NCI-H2227 treated with DMSO at 0.1 percent for 48 hours (cell line): ENCODE data around the gene ZNF608.

Experiments
- DNase-seq: peaks from one replicate; lab custom pipeline; 2025; lab: John Stamatoyannopoulos, UW

ZNF608 gene, protein sequence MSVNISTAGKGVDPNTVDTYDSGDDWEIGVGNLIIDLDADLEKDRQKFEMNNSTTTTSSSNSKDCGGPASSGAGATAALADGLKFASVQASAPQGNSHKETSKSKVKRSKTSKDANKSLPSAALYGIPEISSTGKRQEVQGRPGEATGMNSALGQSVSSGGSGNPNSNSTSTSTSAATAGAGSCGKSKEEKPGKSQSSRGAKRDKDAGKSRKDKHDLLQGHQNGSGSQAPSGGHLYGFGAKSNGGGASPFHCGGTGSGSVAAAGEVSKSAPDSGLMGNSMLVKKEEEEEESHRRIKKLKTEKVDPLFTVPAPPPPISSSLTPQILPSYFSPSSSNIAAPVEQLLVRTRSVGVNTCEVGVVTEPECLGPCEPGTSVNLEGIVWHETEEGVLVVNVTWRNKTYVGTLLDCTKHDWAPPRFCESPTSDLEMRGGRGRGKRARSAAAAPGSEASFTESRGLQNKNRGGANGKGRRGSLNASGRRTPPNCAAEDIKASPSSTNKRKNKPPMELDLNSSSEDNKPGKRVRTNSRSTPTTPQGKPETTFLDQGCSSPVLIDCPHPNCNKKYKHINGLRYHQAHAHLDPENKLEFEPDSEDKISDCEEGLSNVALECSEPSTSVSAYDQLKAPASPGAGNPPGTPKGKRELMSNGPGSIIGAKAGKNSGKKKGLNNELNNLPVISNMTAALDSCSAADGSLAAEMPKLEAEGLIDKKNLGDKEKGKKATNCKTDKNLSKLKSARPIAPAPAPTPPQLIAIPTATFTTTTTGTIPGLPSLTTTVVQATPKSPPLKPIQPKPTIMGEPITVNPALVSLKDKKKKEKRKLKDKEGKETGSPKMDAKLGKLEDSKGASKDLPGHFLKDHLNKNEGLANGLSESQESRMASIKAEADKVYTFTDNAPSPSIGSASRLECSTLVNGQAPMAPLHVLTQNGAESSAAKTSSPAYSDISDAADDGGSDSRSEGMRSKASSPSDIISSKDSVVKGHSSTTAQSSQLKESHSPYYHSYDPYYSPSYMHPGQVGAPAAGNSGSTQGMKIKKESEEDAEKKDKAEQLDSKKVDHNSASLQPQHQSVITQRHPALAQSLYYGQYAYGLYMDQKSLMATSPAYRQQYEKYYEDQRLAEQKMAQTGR (N-terminal part only)

GRCh38 chr5:124745928-124746915 lies at the start of gene ZNF608:
Gene ZNF608 (minus strand): TSS chr5:124746639. CDS start chr5:124744989, 1,650 bp downstream.
- DNase-seq, result peak; percentile 57

DNA sequence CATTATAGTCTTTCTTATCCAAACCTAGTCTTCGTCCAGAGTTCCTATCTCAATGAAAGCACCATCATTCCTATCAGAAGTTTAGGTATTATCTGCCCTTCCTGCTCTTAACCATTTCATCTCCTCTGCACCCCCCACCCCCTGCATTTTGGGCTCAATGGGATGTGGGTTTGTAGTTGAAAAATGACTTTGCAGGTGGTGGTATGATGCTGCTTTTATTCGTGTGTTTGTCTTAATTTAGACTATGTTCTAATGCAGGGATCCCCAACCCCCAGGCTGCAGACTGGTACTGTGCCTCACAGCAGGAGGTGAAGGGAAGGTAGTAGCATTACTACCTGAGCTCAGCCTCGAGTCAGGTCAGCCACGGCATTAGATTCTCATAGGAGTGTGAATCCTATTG lies 49.4 kb upstream of the ZNF608 start:
- no peak for DNase-seq

DNA sequence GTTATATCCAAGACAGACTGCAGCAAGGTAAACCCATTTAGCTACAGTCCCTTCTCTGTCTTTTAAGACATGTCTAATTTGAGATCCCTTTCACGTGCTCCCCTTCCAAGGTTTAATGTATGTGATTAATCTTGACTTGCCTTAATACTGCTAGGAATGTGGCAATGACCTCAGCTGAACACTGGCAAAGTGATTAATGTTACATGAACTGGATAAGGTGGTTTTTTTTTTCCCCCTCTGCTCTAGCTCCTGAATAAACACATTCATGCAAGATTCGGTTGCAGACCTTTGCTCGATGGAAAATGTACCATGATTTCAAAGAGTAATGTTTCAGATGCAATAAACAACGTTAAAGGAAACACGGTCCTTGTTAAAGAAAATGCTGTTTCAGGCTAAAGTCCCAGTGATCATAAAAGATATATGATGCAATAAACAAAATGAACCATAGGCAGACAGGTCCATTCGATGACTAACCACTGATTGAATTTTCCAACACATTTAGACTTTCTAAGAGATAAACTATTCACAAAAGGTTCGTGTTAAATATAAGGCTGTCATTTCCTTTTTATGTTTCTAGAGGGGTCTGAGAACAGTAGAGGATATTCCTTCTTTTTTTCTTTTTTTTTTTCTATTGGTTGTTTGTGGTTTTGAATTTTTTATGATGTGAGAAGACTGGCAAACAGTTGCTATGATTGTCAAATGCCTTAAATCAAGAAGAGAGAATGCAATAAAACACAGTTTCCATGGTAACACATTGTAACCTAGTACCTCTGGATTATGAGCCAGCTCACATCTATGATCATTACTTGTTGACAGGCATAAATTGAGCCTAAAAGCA lies 44.7 kb upstream of the ZNF608 start:
- peak; percentile 59 for DNase-seq

GRCh38 chr5:124790301-124790894 lies 44.0 kb upstream of the ZNF608 start:
- DNase-seq, result no peak

GRCh38 chr5:124789104-124789605 lies 42.7 kb upstream of the ZNF608 start:
- no peak for DNase-seq

DNA sequence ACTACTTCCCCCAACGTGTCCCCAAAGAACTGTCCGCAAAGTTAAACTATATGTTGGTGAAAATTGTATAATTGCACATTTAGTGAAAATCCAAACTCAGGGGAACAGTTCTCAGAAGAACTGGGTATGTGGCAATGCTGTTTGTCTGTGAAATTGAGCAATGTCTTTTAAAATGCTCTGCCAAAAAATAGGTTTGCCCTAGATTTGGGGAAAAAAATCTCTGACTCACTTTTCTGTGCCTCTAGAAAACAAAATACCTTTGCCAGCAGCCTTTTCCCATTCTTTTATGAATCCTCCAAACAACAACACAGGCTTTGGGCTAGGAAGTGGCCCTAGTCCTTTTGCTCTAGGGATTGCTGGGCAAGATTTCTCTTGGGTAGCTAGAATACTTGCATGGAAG lies 37.4 kb upstream of the ZNF608 start:
- DNase-seq, result no peak

DNA sequence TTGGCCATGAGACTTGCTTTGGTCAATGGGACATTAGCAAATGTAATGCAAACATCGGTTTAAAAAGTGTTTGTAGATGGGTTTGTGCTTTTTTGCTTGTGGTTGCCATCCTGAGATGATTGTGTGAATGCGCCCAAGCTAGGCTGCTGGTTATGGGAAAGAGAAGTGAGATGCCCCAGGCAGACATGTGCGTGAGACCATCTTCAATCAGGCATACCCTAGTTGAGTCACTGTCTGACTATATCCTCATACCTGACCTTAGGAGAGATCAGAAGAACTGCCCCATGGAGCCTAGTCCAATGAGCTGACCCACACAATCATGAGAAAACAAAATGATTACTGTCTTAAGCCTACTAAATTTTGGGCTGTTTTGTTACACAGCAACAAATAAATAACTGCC lies 36.8 kb upstream of the ZNF608 start:
- DNase-seq, result no peak

DNA sequence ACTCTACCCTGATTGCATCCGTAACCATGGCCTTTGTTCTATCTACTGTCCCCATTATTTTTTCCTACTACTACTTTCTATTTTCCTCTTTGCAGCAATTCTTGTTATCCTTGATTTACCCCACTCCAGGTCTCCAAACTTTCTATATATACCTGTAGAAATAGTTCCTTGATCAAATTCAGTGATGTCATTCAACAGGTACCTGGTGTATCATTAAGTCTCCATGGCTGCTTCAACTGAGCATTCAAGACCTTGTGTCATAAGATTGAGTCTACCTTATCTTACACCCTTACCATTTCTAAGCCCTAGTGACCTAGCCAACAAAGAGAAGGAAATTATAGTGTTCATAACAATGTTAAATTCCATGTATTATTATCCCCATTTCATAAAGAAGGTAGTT lies 35.8 kb upstream of the ZNF608 start:
- DNase-seq, result no peak

DNA sequence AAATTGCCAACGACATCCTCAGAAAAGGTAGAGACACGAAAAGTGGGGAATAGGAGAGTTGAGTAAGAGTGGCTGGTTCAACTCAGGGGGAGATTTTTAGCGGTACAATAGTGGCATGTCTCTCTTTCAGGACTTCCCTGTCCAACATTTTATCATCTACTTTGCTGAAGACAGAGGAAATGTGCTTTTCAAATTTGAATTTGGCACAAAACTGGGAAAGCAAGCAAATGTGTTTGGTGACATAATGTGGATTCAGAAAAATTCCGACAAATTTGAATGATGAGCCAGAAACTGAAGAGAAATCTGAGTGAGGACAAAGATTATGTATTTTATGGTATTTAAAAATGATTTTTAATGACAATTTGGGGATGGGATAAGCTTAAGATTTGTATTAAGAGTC lies 33.6 kb upstream of the ZNF608 start:
- DNase-seq, result no peak

DNA sequence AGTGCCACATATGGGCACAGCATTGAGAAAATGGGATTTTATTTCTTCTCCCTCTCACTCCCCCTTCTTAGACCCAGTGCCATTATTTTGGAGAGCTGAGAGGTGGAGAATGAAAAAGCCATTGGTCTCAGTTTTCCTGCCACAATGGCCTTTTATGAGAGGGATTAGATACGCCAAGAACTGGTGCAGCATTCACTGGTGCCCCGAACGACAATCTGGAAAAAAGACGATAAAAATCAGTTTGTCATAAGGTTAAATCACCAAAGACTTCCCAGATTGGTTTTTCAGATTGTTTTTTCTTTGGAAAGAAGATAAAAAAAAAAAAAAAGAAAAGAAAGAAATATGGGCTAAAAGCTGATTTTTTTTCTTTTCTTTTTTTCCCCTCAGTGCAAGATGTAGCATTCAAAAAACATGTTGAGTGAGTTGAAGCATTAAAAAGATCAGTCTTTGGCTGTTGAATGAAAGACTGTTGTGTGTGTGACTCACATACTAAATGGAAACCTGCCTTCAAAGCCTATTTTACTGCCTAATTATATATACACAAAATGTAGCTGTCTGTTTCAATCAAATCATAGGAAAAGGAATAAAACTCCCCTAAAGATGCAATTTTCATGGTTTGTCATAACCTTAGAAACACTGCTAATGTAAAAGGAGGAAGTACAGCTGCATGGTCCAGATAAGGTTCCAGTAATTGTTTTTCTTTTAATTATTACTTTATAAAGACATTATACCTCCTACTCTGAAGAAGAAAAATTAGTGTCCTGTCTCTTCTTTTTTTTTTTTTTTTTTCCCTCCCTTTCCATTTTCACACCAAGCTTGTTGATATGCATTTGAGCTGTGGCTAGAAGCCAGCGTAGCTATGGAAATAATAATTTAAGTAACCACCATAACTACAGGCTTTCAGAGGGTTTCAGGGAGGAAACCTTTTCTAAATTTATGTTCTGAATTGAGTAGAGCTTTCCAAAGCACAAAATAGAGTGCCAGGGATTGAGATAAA lies 27.2 kb upstream of the ZNF608 start:
- DNase-seq, result peak; percentile 64

DNA sequence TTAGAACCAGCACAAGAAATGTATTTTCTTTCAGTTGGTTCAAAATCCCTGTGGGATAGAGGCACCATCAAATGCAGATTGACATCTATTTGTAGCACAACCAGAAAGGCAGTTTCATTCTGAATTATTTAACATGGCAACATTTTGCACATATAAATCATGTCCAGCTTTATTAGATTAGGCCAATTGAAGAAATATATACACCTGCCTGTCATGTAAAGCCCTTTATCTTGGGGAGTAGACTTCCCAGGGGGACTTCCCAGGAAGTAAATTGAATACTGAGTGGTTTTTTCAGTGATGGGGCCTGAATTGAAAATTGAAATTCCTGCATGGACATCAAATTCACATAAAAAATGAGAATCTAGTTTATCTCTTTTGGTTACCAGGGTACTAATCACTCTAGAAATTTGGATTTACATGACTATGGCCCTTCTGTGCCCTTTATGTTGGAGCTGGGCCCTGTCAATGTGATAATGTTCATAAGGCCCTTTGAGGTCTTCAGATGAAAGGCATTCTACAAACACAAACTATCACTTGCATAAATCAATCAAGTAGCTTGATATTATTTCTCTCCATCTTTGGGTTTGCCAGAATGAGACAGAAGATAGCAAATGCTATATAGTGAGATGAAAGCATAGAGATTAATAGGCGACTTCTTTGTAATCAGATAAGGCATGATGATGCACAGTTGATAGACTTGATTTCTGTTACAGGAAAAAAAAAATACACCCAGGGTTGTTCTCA lies 26.2 kb upstream of the ZNF608 start:
- DNase-seq, result no peak

- no peak for DNase-seq
Measured at GRCh38 chr5:124771761-124772160, 25.3 kb upstream of the ZNF608 start.

DNA sequence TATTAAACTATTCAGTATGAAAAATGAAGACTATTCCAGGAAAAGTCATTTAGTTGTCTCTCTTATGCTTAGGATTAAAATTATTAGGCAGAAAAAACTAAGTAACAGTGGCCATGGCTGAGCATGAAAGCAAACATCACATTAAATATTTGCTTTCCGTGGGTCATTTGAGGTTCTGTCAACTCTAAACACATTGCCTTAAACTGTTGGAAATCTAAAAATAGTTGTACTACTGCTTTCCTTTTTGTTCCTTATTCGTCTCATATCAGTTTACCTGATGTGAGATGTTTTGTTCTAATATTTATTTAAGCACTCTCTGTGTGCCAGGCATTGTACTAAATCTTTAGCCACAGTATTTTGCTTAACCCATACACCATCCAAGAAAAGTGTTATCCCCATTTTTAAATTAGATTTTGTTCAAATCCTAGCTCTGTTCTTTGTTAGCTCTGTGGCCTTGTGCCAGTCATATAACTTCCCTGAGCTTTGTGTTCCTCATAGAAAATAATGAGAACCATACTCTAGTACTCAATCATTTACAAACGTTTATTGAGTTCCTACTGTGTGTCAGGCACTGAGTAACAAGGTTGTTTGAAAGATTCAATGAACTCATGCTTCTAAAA lies 18.7 kb upstream of the ZNF608 start:
- no peak for DNase-seq

DNA sequence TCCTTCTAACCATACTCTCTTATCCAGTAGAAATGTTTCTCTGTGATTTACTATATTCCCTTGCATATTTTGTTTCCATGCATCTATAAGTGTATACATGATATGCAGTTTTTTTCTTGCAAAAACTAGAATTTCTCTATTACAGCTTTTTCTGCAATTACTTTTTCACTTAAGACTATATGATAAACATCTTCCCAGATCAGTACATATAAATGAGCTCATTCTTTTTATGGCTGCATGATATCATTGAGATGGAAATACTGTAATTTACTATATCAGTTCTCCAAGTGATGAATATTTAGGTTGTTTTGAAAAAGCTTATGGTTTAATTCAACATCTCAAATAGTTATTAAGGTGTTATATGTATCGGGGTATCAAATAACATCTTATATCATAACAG lies 18.1 kb upstream of the ZNF608 start:
- no peak for DNase-seq

- no peak for DNase-seq
Measured at GRCh38 chr5:124761010-124761409, 14.6 kb upstream of the ZNF608 start.

GRCh38 chr5:124760608-124761007 lies 14.2 kb upstream of the ZNF608 start:
- DNase-seq, result no peak

DNA sequence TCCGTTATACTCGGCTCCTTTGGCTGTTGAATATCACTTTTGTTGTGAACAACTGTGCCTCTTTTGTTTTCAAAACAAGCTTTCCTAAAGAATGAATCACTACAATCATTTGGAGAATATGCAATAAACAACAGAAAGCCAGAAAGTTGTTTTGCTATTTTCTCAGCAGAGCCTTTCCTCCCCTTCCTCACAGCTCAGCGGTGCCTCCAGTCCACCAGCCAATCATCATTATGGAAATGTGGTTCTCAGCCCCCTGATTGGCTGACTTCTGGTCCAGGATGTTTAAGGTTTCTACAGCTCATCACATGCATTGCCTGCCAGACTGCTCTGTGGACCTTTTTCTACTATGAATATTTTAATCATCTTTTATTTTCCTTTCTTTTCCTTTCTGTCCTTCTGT lies 9.1 kb upstream of the ZNF608 start:
- peak; percentile 83 for DNase-seq
